Measurements from ENCODE around the gene TOB1. TPM values are rescaled to one million over a fixed set of nuclear protein-coding genes. Genes with fewer than 3 reads are reported as not detected.
A peak's percentile ranks its signal among the peaks of the same experiment; 100 is the strongest.
"Not testable (repeated sequence)": the region's sequence is repeated elsewhere in the genome, so short reads cannot be mapped to it uniquely, and the experiment has no call there.

Gene TOB1
- total RNA-seq, 1 donor from 2014 or later: 60.8 TPM

DNA sequence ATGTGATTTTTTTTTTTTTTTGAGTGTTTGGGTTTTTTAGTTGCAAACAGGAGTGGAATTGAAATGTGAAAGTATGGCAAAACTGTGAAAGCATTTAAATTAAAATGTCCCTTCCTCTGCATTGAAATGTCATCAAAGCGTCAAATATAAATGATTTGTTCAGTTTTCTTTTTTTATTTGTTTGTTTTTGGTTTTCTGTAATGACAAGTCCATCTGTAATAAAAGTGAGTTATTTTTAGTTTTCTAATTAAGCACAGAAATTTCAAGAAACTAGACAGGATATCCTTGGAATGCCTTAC is 1.9 kb upstream of the TOB1 start:
- no peak for ATAC-seq

DNA sequence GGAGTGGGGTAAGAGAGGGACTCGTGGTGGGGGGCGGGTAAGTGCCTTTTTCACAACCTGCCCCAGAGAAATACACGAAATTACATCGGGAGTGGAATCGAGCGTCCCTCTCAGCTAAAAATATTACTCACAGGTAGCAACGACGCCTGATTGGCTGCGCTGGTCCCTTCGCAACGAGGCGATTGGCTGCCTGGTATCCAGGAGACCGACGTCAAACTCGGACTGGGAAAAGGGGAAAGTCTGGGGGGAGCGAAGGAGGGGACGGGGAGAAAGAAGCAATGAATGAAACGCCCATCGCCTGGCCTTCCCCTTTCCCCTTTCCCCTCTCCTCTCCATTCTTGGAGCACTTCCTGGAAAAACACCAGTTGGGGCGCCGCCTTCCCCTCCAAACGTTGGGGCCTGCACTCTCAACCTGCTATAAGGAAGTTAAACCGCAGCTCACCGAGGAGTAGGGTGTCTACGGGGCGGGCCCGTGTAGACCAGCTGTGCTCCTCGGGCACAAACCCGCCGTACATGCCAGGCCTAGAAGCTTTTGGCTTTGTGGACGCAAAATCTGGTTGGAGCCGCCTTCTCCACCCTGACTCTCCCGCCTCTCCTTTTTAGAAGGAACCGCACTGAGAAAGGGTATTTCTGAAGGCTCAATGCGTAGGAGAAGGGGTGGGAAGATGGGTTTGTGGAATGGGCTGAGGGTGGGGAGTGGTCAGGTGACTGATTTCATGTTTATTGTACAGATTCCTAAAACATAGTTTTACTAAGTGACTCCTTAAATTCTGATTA is 1.4 kb upstream of the TOB1 start:
- ATAC-seq: peak; percentile 71

DNA sequence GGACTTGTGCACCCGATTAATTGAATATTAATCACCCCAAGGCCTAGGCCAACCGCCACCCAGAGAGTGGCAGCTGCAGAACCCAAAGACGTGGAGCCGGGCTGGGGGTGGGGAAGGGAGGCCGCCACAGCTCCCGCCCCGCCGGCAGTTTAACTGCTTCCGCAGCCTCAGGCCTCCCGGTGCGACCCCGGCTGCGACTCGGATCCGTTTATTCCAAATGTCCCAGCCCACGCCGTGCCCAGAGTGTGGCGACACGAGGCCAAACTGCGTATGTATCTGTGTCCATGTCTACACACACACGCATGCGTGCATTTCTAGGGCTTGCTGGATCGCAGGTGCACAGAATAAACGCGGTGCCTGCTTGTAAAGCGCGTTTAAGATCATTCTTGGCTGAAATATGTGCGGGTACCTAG is 802 bp upstream of the TOB1 start:
- peak; percentile 29 for ATAC-seq

DNA sequence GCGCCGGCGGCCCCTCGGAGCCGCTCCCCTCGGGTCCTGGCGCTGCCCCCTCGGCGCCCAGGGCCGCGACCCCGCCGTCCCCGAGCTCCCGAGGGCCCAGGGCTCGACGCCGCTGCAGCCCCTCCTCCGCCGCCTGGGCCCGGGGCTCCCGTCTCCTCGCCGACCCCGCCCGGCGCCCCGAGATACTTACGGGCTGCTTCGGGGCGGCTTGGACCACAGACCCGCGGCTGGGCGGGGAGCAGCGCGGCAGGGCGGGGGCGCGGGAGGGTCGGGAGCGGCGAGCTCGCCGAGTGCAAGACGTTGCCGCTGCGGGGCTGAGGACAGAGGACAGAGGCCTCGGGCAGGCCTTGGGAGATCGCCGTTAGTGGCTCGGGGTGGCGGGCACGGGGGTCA is 290 bp downstream of the TOB1 start:
- no peak for ATAC-seq

DNA sequence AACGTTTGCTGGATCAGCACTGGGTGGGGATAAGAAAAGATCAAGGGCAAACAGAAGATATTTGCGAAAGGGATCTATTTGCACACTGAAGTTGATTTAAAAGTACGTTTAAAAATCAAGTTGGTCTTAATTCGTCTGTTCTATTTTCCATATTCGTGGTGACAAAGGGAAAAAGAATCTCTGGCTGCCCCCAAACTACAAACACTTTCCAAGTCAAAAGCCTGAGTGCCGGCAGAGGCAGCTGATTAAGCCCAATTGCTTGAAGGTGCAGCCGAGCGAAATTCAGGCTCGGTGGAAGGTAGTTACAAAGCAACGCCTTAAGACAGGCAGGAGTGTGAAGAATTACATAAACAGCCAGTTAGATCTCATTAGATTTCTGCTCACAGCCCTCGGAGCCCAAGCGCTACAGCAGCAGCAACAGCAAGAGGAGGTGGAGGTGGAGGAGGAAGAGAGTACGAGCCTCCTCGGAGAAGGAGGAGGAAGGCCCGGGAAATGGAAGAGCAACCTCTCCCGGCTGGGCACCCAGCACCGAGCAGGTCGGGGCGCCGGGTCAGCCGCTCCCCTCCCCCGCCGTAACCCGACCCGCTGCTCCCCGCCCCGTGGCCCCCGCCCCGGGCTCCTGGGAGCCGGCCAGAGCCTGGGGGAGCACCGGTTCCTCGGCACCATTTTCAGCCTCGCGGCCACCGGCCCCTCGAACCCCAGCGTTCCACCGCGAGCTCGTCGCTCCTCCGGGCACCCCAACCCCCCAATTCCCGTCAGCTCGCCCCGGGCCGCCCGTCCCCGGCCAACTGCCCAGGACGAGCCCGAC is 890 bp downstream of the TOB1 start:
- peak; percentile 15 for ATAC-seq

DNA sequence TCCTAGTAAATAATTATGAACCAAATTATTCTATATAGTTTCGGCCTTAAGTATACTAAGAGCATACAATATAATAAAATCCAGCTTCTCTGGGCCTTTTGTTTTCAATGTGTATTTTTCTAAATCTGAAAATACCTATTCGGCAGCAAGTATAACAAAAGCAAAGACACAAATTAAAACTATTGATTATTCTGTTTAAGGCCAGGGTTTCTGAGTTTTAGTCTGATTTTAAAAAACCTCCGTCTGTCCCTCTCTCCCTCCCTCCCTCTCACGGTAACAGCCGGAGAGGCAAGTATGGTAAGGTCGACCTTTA is 1.5 kb downstream of the TOB1 start:
- ATAC-seq: no peak

DNA sequence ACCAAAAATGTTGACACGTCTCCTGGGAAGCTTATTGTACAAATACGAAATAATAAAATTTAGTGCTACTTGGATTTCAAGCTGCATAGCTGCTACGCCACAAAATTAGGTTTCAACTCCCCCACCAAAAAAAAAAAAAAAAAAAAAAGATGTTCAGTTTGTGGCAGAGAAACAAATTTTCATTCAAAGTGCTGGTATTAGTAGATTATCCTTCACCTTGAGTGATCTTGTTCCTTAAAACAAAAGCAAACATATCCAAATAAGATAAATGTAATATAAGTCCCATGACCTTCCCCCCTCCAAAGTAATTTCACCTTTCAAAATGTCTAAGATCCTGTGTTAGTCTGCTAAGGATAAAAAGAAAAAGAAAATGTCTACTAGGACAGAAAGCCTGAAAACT is 2.2 kb downstream of the TOB1 start:
- no peak for ATAC-seq

DNA sequence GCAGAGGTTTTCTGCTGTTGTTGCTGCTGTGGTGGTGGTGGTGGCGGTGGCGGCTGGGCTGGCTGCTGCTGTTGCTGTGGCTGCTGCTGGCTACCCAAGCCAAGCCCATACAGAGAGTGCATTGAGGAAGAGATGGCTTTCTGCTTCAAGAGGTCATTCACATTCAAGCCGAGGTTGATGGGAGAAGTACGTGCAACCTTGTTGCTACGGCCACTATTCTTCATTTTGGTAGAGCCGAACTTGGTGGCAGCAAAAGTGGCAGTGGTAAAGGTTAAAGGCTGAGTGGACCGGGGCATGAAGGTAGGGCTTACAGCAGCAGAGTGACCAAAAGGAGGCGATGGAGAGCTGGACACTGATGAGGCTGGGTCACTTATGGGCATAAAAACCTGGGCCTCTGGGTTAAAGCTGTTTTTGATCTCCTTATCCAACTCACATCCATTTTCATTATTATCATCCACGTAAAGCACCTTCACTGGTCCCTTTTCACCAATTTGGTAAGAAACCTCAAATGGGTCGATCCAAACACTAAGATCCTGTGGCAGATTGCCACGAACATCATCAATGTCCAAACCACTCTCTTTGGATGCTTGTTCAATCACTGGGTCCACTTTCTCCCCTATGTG is 2.8 kb downstream of the TOB1 start:
- no peak for ATAC-seq

DNA sequence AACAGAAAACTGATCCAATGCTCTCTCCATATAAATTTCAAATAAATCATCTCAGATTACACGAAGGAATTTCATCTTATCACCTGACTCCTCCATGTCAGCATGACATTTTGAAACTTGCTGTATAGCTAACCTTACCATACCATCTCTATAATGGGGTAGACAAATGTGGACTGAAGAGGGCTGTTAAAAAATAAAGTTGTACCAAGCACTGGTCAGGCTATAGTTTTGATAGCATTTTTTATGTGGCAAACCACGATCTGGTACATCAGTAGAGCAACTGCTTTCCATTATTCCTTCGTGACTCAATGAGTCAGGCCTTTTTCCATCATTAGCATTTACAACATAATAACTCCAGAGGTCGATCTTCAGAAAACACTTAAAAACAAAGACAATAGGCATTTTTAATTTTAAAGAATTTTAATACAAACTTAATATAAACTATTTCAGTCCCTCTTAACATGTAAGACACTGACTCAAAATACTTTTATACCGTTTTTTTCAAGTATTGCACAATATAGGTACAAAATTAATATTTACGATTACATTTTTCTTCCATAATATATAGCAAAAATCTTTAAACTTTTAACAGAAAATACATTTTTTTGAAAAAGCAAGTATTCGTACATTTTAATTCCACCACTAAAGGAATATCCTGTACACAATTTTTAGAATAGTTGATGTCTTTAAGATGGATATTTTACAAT is 4.2 kb downstream of the TOB1 start:
- no peak for ATAC-seq

DNA sequence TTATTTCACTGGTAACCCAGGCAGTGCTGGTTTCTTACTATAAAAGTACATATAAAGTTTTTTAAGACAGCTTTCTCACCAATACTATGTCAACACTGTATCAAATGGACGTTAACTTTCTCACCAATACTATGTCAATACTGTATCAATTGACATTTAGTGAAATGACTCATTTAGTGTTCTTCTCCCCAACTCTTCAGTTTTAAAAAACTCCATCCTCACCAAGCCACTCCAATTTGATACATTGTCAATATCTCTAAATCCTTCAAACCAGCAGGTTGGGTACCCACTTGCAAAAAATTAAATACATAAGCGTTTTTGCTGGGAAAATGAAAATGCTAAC is 4.8 kb downstream of the TOB1 start:
- no peak for ATAC-seq

DNA sequence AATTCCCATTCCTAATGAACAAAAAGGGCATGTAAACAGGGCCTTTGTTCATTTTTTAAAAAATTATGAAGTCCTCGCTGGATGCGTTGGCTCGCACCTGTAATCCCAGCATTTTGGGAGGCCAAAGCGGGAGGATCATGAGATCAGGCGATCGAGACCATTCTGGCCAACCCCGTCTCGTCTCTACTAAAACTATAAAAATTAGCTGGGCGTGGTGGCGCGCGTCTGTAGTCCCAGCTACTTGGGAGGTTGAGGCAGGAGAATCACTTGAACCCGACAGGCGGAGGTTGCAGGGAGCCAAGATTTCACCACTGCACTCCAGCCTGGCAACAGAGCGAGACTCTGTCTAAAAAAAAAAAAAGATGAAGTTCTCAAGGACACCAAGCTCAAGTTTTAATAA is 6.4 kb downstream of the TOB1 start:
- not testable (repeated sequence) for ATAC-seq

DNA sequence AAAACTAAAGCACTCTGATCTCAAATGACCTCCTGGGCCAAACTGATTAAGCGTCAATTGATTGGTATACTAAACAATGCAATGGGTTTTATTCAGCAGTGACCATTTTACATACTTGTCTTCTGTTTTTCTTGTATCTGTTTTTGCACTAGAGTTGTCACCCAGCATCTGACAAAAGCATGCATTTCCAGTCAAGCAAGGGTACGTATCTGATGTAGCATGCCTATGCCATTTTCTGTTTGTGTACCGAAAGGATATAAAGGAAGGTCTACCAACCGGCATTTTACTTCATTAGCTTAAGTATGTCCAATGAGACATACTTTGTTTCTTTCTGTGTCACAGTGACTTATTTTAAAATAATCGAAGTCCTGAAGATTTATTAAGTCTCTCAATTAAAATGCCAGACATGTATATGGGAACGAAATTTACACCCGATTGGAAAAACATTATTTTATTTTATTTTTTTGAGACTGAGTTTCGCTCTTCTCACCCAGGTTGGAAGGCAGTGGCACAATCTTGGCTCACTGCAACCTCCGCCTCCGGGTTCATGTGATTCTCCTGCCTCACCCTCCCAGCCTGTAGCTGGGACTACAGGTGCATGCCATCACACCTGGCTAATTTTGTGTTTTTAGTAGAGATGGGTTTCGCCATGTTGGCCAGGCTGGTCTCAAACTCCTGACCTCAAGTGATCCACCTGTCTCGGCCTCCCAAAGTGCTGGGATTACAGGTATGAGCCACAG is 7.5 kb downstream of the TOB1 start:
- ATAC-seq: no peak

DNA sequence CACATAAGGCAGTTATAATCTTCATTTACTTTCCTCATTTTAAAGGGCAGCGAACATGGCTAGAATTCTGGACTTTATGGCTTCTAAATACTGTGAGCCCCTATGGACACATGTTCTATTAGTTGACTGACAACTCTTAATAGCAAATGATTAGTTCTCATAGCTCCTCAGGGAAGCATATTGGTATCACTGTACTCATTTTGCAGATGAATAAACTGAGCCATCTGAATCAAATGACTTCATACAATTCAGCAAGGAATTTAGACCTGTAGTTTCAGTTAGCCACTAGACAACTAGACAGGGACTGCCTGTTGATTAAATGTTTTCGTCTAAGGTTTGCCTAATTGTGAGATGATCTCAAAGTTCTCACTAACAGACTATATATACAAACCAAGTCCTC is 9.7 kb downstream of the TOB1 start:
- no peak for ATAC-seq

DNA sequence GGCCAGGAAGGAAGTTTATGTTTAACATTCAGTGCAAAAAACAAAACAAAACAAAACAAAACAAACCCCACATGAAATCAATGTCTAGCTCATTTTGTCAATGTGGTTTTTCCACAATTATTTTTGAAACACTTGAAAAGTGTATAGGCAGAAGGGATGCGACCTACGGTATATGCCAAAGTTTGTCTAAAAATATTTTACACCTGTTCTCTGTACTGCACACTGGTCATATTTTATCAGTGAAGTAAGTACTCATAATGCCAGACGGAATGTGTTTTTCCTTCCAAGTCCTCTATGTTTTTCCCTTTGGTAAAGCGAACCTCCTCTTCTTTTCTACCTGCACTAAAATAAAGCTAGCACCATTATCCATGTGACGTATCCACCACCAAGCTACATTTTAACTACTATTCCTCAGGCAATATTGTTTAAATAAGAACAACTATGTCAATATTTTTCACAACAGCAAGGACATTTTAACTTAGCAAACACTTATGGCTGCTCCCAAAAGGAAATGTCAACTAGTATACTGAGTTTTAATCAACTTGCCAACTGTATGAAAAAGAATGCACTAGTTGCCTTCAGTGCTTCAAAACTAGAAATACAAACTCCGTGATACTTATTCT is 10.3 kb downstream of the TOB1 start:
- ATAC-seq: no peak

DNA sequence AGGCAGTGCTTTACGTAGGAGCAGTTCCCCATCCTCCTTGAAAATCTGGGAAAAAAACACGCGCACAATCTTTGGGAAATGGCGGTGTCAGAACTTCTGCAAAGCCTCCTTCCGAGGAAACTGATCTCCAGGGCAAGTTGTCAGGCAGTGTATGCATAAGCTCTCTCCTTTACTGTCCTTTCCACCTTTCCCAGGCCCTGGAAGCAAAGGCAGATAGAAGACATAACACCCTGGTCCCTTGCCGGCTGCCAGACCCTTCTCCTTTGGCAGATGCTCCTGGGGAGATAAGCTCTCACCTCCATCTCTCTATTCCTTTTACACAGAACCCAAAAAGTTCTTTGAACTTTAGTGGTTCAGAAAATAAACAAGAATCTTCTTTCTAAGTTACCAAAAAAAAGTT is 12.4 kb downstream of the TOB1 start:
- ATAC-seq: no peak

DNA sequence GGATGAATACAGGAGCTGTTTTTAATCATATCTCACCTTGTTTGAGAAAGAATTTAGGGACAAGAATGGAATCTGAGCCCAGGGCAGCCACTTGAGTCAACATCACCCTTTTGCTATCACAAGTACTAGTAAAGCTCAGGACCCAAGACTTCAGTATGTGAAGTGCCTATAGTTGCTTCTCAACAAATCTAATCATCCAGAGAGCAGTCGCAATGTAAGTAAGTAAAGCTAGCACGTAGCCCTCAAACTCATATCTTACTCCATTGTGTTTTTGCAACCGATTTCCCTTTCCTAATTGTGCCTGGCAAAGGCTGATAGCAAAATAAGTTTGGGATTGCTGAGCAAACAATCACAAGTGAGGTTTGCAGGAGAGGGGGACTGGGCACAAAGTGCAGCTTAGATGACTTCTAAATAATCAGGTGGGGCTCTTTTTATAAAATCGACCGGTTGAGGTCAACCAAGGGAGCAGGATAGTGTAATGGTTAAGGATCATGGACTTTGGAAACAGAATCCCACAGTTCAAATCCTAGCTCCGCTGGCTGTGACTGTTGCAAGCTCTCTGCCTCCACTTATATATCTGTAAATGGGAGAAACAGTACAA is 13.0 kb downstream of the TOB1 start:
- ATAC-seq: no peak

DNA sequence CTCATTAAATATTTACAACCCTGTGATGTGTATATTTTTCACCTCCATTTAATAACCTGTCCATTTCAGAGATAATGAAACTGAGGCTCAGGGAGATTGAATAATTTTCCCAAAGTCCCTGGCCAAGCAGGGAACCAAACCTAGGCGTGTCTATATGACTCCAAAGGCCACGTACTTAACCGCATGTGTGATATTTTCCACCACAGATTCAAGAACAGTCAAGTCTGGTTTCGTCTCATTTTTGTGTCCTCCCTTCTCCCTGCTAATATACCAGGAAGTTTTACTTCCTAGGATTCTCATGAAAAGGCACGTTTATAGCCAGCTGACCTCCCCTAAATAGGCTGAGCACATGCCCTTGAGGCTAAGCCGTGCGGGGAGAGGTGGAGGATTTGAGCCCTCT is 15.5 kb downstream of the TOB1 start:
- ATAC-seq: peak; percentile 43

DNA sequence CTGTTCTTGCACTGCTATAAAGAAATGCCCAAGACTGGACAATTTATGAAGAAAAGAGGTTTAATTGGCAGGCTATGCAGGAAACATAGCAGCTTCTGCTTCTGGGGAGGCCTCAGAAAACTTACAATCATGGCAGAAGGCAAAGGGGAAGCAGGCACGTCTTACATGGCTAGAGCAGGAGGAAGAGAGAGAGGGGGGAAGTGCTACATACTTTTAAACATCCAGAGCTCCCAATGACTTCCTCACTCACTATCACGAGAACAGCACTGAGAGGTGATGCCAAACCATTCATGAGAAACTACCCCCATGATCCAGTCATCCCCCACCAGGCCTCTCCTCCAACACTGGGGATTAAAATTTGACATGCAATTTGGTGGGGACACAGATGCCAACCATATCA is 17.4 kb downstream of the TOB1 start:
- ATAC-seq: no peak

DNA sequence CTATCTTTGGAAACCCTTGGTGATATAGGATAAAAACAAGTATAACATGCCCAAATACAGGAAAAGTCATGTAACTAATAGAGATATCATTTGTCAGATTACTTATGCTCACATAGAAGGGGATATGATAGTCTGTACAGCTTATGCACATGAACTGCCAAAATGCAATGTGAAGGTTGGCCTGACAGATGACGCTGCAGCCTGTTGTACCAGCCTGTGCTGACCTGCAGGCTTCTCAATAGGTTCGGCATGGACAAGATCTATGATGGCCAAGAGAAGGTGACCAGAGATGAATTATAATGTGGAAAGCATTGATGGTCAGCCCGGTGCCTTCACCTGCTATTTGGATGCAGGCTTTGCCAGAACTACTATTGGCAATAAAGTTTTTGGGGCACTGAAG is 18.1 kb downstream of the TOB1 start:
- no peak for ATAC-seq

DNA sequence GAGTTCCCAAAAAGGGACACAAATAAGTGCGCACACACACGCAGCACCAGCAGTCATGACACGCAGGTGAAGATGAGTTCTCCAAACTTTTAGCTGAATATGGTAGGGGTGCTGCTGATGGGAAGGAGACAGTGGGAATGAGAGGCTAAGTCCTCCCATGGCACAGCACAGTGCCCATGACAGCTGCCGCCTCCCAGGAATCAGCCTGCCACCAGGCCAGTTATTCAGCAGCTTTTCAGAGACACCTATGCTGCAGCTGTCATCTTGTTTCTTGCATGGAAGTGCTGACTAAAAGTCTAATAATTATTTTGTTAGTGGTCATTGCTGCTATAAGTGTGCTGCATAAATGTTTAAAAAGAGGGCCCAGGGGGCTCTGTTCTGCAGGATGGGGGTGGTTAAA is 18.6 kb downstream of the TOB1 start:
- no peak for ATAC-seq

DNA sequence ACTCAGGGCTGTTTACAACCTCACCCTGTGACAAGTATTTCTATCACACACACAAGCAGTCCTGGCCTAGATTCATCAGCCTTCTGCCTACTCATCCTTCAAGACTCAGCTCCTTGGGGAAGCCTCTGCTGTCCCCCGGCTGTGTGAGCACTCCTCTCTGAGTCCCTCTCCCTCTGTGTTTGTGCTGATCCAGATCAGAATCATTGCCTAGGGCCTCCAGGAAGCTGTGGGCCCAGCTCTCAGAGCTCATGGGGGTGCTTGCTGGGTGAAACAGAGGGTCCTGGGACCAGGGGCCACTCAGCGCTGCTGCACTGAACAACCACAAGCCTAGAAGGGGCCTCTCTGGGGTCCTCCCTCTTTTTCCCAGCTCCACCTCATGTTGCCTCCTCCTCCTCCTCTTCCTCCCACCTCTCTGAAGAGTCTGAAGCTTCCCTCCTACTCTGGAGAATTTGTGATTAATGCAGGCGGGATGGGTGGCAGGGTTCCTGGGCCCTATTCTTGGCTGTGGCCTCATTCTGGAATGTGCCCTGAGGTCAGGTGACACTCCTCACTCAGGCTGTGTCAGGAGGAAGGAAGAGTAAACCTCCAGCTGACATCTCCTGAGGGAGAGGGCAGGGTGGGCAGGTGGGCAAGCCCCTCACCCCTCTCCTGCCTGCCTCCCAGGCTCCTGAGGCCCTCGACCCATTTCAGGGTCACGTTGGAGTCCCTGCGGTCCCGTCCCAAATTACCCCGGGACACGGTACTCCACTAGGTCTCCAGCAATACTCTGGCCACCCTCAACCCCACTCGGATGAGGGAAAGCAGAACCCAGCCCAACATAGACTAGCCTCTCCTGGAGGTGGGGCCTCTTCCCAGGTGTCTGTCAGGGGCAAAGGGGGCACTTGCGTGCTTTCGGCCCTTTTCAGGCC is 20.7 kb downstream of the TOB1 start:
- ATAC-seq: peak; percentile 42
